K562 (cell line): ENCODE data around the gene RALGAPB. TPM values are rescaled to one million over a fixed set of nuclear protein-coding genes. Genes with fewer than 3 reads are reported as not detected.

Source experiments
- LCOR ChIP-seq: sonication (generic); formaldehyde crosslinking; IDR thresholded peaks from 2 replicates; pipeline ENCODE4 v1.8.0; 2022; ENCODE audit warnings: mild to moderate bottlenecking, missing genetic modification reagents
- LEF1 ChIP-seq: fragments of 450-650 bp; IDR thresholded peaks from 2 replicates; pipeline ENCODE4 v1.6.1; 2016; ENCODE audit warnings: mild to moderate bottlenecking
- NR2C1 ChIP-seq, 2 experiments: fragments of 450-650 bp; IDR thresholded peaks; 2 replicates each; pipeline ENCODE4 v1.6.1; 2017; ENCODE audit warnings: mild to moderate bottlenecking in 2 of 2, antibody characterized with exemption in 1 of 2, inconsistent platforms in 1 of 2, missing compliant biosample characterization in 1 of 2, missing genetic modification characterization in 1 of 2
- PCBP2 ChIP-seq: fragments of 200-400 bp; formaldehyde crosslinking; IDR thresholded peaks from 2 replicates; pipeline ENCODE4 v1.6.1; 2018; ENCODE audit warnings: low read length, low read depth, mild to moderate bottlenecking, moderate library complexity; ENCODE audit not compliant: poor library complexity, severe bottlenecking
- POLR2B ChIP-seq: fragments of 450-650 bp; IDR thresholded peaks from 2 replicates; pipeline ENCODE4 v1.6.1; 2018; ENCODE audit warnings: low read depth; ENCODE audit not compliant: partially characterized antibody
- SIX5 ChIP-seq, 2 experiments: IDR thresholded peaks; 2 replicates each; pipeline ENCODE4 v1.6.1; 2011; ENCODE audit warnings: low read length in 2 of 2, borderline replicate concordance in 1 of 2, low read depth in 1 of 2, mild to moderate bottlenecking in 1 of 2, moderate library complexity in 1 of 2; ENCODE audit not compliant: insufficient read depth in 1 of 2
- SMARCC2 ChIP-seq: fragments of 450-650 bp; IDR thresholded peaks from 2 replicates; pipeline ENCODE4 v1.6.1; 2017; ENCODE audit warnings: antibody characterized with exemption, moderate library complexity, mild to moderate bottlenecking, low read depth
- SREBF2 ChIP-seq: sonication (generic); formaldehyde crosslinking; IDR thresholded peaks from 2 replicates; pipeline ENCODE4 v1.4.0; 2020; ENCODE audit warnings: mild to moderate bottlenecking, missing genetic modification reagents
- STAT5B ChIP-seq: fragments of 250-450 bp; sonication (Bioruptor Pico); IDR thresholded peaks from 2 replicates; pipeline ENCODE4 v1.8.0; 2021; ENCODE audit warnings: mild to moderate bottlenecking, inconsistent platforms
- THAP7 ChIP-seq: fragments of 250-450 bp; sonication (Bioruptor Pico); IDR thresholded peaks from 2 replicates; pipeline ENCODE4 v1.5.0; 2021
- XRCC4 ChIP-seq: IDR thresholded peaks from one replicate; pipeline ENCODE4 v1.6.1; 2011; ENCODE audit not compliant: insufficient read depth, insufficient read length; ENCODE audit errors: extremely low read depth
- YY1 ChIP-seq, 3 experiments: IDR thresholded peaks; 2 replicates each; pipeline ENCODE4 v1.6.1; 2011; ENCODE audit warnings: low read length in 2 of 3, mild to moderate bottlenecking in 2 of 3, moderate library complexity in 2 of 3, borderline replicate concordance in 1 of 3, control low read depth in 1 of 3, low read depth in 1 of 3; ENCODE audit not compliant: insufficient read depth in 3 of 3, insufficient replicate concordance in 2 of 3, control insufficient read depth in 1 of 3, insufficient read length in 1 of 3; ENCODE audit errors: extremely low read depth in 1 of 3
- ZBTB7A ChIP-seq: IDR thresholded peaks from 2 replicates; pipeline ENCODE4 v1.6.1; 2011; ENCODE audit warnings: low read depth, mild to moderate bottlenecking, low read length, moderate library complexity, borderline replicate concordance; ENCODE audit not compliant: control insufficient read depth
- ZNF431 ChIP-seq: sonication (generic); formaldehyde crosslinking; IDR thresholded peaks from 2 replicates; pipeline ENCODE4 v1.8.0; 2022; ENCODE audit warnings: mild to moderate bottlenecking, missing genetic modification reagents
- ZNF436 ChIP-seq: fragments of 250-450, 450-650 bp; sonication (Bioruptor Pico); formaldehyde crosslinking; IDR thresholded peaks from 2 replicates; pipeline ENCODE4 v1.7.0; 2020; ENCODE audit warnings: mild to moderate bottlenecking
- ZNF699 ChIP-seq: fragments of 250-450 bp; sonication (Bioruptor Pico); IDR thresholded peaks from 2 replicates; pipeline ENCODE4 v1.8.0; 2021; ENCODE audit warnings: mild to moderate bottlenecking, moderate library complexity; ENCODE audit not compliant: insufficient replicate concordance
- polyA plus RNA-seq, 8 experiments: library from polyadenylated mRNA; depleted of rRNA in 4 of 8; stranded (reverse) in 5 of 8; unstranded in 3 of 8; fragments of >200 nt; fragmentation: Nextera tagmentation in 2 of 8; fragmentation: Illumina TruSeq in 1 of 8; extraction: Ambion mirVana in 2 of 8; extraction: Trizol in 1 of 8; gene quantifications; 2 replicates each; pipeline versions ENCODE4 v1.2.1 to v1.2.3, GENCODE V29; 2011 to 2014; ENCODE audit warnings: inconsistent platforms in 1 of 8, missing spikeins in 1 of 8
- total RNA-seq, 7 experiments: library from RNA; depleted of rRNA in 6 of 7; stranded (reverse); fragments of >200 nt in 6 of 7; fragmentation: Illumina TruSeq in 2 of 7; extraction: Trizol in 2 of 7; gene quantifications; 2 replicates each; pipeline versions ENCODE4 v1.2.1 to v1.2.3, GENCODE V29; 2011 to 2021; ENCODE audit warnings: low replicate concordance in 1 of 7
- TF ChIP-seq, protein P1 (sequence below): fragments of 450-650 bp; formaldehyde crosslinking; IDR thresholded peaks from 2 replicates; pipeline ENCODE4 v1.4.0; 2020; ENCODE audit warnings: mild to moderate bottlenecking, moderate library complexity
- TF ChIP-seq, protein P2 (sequence below): fragments of 250-450 bp; sonication (Bioruptor Pico); IDR thresholded peaks from 2 replicates; pipeline ENCODE4 v1.5.0; 2020; ENCODE audit warnings: mild to moderate bottlenecking
- TF ChIP-seq, protein P3 (sequence below), 2 experiments: fragments of 150-350 bp in 1 of 2; IDR thresholded peaks; 2 replicates each; pipeline ENCODE4 v1.6.1; 2012 to 2016; ENCODE audit warnings: low read depth in 2 of 2, low read length in 2 of 2, mild to moderate bottlenecking in 1 of 2, moderate library complexity in 1 of 2

RALGAPB gene
- total and polyA plus RNA-seq, 9 of the 15 experiments (the other 6 are each of a cell fraction or from before 2014, with no cell fraction given), result 4.3 to 25.6 (median 13.6) TPM

DNA sequence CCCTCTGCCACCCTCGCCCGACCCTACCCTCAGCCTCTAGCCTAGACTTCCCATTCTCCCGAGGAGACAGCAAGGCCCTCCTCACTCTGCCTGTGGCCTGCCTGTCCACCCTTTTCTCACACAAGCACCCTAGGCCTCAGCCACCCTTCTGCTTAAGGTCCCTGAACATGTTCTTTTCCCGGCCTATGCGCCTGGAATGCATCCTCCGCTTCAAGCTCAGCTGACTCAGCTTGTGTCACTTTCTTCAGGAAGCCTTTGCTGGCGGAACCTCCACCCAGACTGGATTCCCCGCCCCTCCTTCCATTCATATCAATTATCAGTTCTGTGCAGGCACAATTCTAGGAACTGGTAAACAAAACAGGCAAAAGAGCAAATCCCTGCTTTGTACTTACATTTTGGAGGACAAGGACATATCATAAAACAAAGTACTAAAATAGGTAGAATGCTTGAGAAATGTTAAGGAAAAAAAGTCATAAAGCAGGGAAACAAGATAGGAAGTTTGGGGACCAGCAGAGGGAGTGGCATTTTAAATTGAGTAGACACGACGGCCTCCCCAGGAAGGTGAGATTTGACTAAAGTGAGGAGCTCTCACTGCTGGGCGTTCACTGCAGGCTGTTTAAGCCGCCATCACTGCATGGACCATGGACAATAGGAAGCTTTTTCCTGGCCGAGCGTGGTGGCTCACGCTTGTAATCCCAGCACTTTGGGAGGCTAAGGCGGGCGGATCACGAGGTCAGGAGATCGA, 19.6 kb upstream of the RALGAPB start (continued):
- TF ChIP-seq, protein P1, sequence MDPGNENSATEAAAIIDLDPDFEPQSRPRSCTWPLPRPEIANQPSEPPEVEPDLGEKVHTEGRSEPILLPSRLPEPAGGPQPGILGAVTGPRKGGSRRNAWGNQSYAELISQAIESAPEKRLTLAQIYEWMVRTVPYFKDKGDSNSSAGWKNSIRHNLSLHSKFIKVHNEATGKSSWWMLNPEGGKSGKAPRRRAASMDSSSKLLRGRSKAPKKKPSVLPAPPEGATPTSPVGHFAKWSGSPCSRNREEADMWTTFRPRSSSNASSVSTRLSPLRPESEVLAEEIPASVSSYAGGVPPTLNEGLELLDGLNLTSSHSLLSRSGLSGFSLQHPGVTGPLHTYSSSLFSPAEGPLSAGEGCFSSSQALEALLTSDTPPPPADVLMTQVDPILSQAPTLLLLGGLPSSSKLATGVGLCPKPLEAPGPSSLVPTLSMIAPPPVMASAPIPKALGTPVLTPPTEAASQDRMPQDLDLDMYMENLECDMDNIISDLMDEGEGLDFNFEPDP (CRISPR knock-in tag), result no peak
- TF ChIP-seq, protein P2, sequence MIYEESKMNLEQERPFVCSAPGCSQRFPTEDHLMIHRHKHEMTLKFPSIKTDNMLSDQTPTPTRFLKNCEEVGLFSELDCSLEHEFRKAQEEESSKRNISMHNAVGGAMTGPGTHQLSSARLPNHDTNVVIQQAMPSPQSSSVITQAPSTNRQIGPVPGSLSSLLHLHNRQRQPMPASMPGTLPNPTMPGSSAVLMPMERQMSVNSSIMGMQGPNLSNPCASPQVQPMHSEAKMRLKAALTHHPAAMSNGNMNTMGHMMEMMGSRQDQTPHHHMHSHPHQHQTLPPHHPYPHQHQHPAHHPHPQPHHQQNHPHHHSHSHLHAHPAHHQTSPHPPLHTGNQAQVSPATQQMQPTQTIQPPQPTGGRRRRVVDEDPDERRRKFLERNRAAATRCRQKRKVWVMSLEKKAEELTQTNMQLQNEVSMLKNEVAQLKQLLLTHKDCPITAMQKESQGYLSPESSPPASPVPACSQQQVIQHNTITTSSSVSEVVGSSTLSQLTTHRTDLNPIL (CRISPR knock-in tag), result no peak
- TF ChIP-seq, protein P3, sequence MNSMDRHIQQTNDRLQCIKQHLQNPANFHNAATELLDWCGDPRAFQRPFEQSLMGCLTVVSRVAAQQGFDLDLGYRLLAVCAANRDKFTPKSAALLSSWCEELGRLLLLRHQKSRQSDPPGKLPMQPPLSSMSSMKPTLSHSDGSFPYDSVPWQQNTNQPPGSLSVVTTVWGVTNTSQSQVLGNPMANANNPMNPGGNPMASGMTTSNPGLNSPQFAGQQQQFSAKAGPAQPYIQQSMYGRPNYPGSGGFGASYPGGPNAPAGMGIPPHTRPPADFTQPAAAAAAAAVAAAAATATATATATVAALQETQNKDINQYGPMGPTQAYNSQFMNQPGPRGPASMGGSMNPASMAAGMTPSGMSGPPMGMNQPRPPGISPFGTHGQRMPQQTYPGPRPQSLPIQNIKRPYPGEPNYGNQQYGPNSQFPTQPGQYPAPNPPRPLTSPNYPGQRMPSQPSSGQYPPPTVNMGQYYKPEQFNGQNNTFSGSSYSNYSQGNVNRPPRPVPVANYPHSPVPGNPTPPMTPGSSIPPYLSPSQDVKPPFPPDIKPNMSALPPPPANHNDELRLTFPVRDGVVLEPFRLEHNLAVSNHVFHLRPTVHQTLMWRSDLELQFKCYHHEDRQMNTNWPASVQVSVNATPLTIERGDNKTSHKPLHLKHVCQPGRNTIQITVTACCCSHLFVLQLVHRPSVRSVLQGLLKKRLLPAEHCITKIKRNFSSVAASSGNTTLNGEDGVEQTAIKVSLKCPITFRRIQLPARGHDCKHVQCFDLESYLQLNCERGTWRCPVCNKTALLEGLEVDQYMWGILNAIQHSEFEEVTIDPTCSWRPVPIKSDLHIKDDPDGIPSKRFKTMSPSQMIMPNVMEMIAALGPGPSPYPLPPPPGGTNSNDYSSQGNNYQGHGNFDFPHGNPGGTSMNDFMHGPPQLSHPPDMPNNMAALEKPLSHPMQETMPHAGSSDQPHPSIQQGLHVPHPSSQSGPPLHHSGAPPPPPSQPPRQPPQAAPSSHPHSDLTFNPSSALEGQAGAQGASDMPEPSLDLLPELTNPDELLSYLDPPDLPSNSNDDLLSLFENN (IDR thresholded peaks at IDR 0.05; ENCODE audit: low read depth in 2 of 2, low read length in 2 of 2), result 0 out of 4 replicates have a peak, but pooled peaks of 1 of the 2 experiments have one; percentile 23
- no peak for TF ChIP-seq ZNF431
- TF ChIP-seq STAT5B (CRISPR knock-in tag), result no peak
- no peak for TF ChIP-seq THAP7
- no peak for TF ChIP-seq SIX5 (IDR thresholded peaks at IDR 0.05; ENCODE audit: borderline replicate concordance in 1 of 2, insufficient read depth in 1 of 2, low read depth in 1 of 2, low read length in 2 of 2)
- no peak for TF ChIP-seq XRCC4
- TF ChIP-seq SMARCC2, result peak; percentile 88
- TF ChIP-seq SREBF2 (CRISPR knock-in tag), result no peak
- TF ChIP-seq POLR2B, result peak; percentile 32
- TF ChIP-seq ZNF436 (CRISPR knock-in tag), result no peak
- no peak for TF ChIP-seq NR2C1 (IDR thresholded peaks at IDR 0.05)
- TF ChIP-seq NR2C1 (tag; IDR thresholded peaks at IDR 0.05), result no peak
- no peak for TF ChIP-seq ZNF699 (CRISPR knock-in tag)
- peak in 1 of 3 experiments; percentile 76 for TF ChIP-seq YY1 (IDR thresholded peaks at IDR 0.05; ENCODE audit: borderline replicate concordance in 1 of 3, control insufficient read depth in 1 of 3, extremely low read depth in 1 of 3, insufficient read depth in 3 of 3, insufficient read length in 1 of 3, insufficient replicate concordance in 2 of 3, low read depth in 1 of 3, low read length in 2 of 3)
- TF ChIP-seq LEF1, result peak; percentile 79; the same call in 1 of the 2 replicates
- TF ChIP-seq LCOR (CRISPR knock-in tag), result 0 out of 2 replicates have a peak, but pooled peaks have one; percentile 66
- peak; percentile 17; the same call in 1 of the 2 replicates for TF ChIP-seq ZBTB7A
- TF ChIP-seq PCBP2, result no peak
